Neural cell (in vitro differentiated cells): ENCODE measurements around the gene POFUT1. TPM values are rescaled to one million over a fixed set of nuclear protein-coding genes. Genes with fewer than 3 reads are reported as not detected.

Experiments used
- H2AFZ ChIP-seq: fragments of 200-600, 300-800 bp; sonication (generic), shearing (Covaris generic); 2 replicates; pipeline ENCODE4 v1.6.0; 2014; ENCODE audit warnings: low read depth, mild to moderate bottlenecking, antibody characterized with exemption, low read length, moderate library complexity
- H3F3A ChIP-seq: fragments of 200-600 bp; shearing (Covaris generic); 2 replicates; pipeline ENCODE4 v1.6.1; 2016; ENCODE audit warnings: mild to moderate bottlenecking, moderate library complexity, mixed read lengths, antibody characterized with exemption, low read length; ENCODE audit not compliant: insufficient read depth, poor library complexity, severe bottlenecking
- H3K27ac ChIP-seq: fragments of 200-600, 300-800 bp; sonication (generic), shearing (Covaris generic); 2 replicates; pipeline ENCODE4 v1.5.1; 2014; ENCODE audit warnings: mild to moderate bottlenecking, low read length, moderate library complexity
- H3K27me3 ChIP-seq: fragments of 300-800, 200-600 bp; sonication (generic), shearing (Covaris generic); 2 replicates; pipeline ENCODE4 v1.6.0; 2014; ENCODE audit warnings: mild to moderate bottlenecking, low read depth, low read length, moderate library complexity; ENCODE audit not compliant: insufficient read depth
- H3K36me3 ChIP-seq: fragments of 300-800, 200-600 bp; sonication (generic), shearing (Covaris generic); 2 replicates; pipeline ENCODE4 v1.5.1; 2014; ENCODE audit warnings: mild to moderate bottlenecking, antibody characterized with exemption, low read length, moderate library complexity; ENCODE audit not compliant: insufficient read depth
- H3K4me2 ChIP-seq: fragments of 300-800, 200-600 bp; sonication (generic), shearing (Covaris generic); 2 replicates; pipeline ENCODE4 v1.6.0; 2014; ENCODE audit warnings: mild to moderate bottlenecking, low read length
- H3K4me3 ChIP-seq: fragments of 300-800, 200-600 bp; sonication (generic), shearing (Covaris generic); 2 replicates; pipeline ENCODE4 v1.5.1; 2014; ENCODE audit warnings: mild to moderate bottlenecking, low read length, moderate library complexity
- H3K79me2 ChIP-seq: fragments of 200-600 bp; shearing (Covaris generic); replicated peaks from 2 replicates; pipeline ENCODE4 v1.6.0; 2014; ENCODE audit warnings: mild to moderate bottlenecking, low read length, moderate library complexity; ENCODE audit not compliant: insufficient read depth
- H3K9ac ChIP-seq: fragments of 300-800, 200-600 bp; sonication (generic), shearing (Covaris generic); 2 replicates; pipeline ENCODE4 v1.6.1; 2016; ENCODE audit warnings: mild to moderate bottlenecking, low read length, mixed read lengths
- H3K9me2 ChIP-seq: fragments of 200-600 bp; shearing (Covaris generic); 2 replicates; pipeline ENCODE4 v1.6.1; 2016; ENCODE audit warnings: mild to moderate bottlenecking, low read length, mixed read lengths; ENCODE audit not compliant: insufficient read depth
- H3K9me3 ChIP-seq: fragments of 200-600, 300-800 bp; sonication (generic), shearing (Covaris generic); 2 replicates; pipeline ENCODE4 v1.6.1; 2016; ENCODE audit warnings: mild to moderate bottlenecking, mixed run types, low read length, moderate library complexity, mixed read lengths
- H4K20me1 ChIP-seq: fragments of 200-600 bp; shearing (Covaris generic); 2 replicates; pipeline ENCODE4 v1.6.1; 2016; ENCODE audit warnings: mild to moderate bottlenecking, mixed run types; ENCODE audit not compliant: insufficient read depth
- CTCF ChIP-seq: fragments of 450-650 bp; IDR thresholded peaks from 2 replicates; pipeline ENCODE4 v1.5.1; 2014; ENCODE audit warnings: antibody characterized with exemption, mild to moderate bottlenecking, moderate library complexity; ENCODE audit not compliant: poor library complexity, severe bottlenecking
- EP300 ChIP-seq: fragments of 450-650 bp; conservative IDR thresholded peaks from 2 replicates; pipeline ENCODE4 v1.6.1; 2014; ENCODE audit warnings: antibody characterized with exemption, mild to moderate bottlenecking, moderate library complexity; ENCODE audit not compliant: poor library complexity, severe bottlenecking
- EZH2 ChIP-seq: fragments of 200-600, 300-800 bp; shearing (Covaris generic), sonication (generic); IDR thresholded peaks from 2 replicates; pipeline ENCODE4 v1.6.1; 2014; ENCODE audit warnings: antibody characterized with exemption, low read length, borderline replicate concordance, mild to moderate bottlenecking; ENCODE audit not compliant: insufficient read depth, poor library complexity, severe bottlenecking
- MXI1 ChIP-seq: fragments of 450-650 bp; conservative IDR thresholded peaks from 2 replicates; pipeline ENCODE4 v1.6.1; 2014; ENCODE audit warnings: antibody characterized with exemption, mild to moderate bottlenecking; ENCODE audit not compliant: poor library complexity, severe bottlenecking
- POLR2AphosphoS5 ChIP-seq: IDR thresholded peaks from 2 replicates; pipeline ENCODE4 v1.6.1; 2012
- RAD21 ChIP-seq: fragments of 450-650 bp; conservative IDR thresholded peaks from 2 replicates; pipeline ENCODE4 v1.6.1; 2014; ENCODE audit warnings: antibody characterized with exemption, mild to moderate bottlenecking, moderate library complexity
- REST ChIP-seq: IDR thresholded peaks from 2 replicates; pipeline ENCODE4 v1.6.1; 2012; ENCODE audit warnings: borderline replicate concordance
- SMC3 ChIP-seq: fragments of 450-650 bp; conservative IDR thresholded peaks from 2 replicates; pipeline ENCODE4 v1.6.1; 2014; ENCODE audit warnings: antibody characterized with exemption, mild to moderate bottlenecking, moderate library complexity; ENCODE audit not compliant: poor library complexity
- TAF1 ChIP-seq: IDR thresholded peaks from 2 replicates; pipeline ENCODE4 v1.6.1; 2012; ENCODE audit warnings: low read depth
- polyA plus RNA-seq: library from polyadenylated mRNA; depleted of rRNA; stranded (reverse); fragments of >200 nt; gene quantifications from 2 replicates; pipeline ENCODE4 v1.2.3, GENCODE V29; 2014

The POFUT1 gene
- polyA plus RNA-seq, 1 donor from 2014 or later: 14.0 TPM

GRCh38 chr20:32218156-32218900 lies 10.6 kb downstream of the POFUT1 start:
- Histone ChIP-seq H3F3A (no peaks in the 10 kb centered on the region), H3K4me2 (no peak overlapping the region), H3K27me3 (no peaks in the 10 kb centered on the region), H3K36me3 (peaks cover 13% of the 10 kb centered on the region), H3K79me2 (peaks cover 3% of the 10 kb centered on the region), H3K4me3 (no peak overlapping the region), H2AFZ (no peak overlapping the region), H4K20me1 (no peaks in the 10 kb centered on the region), H3K9me2 (no peaks in the 10 kb centered on the region), H3K9me3 (no peaks in the 10 kb centered on the region), H3K9ac (no peak overlapping the region), H3K27ac (no peak overlapping the region)
- TF ChIP-seq CTCF (no peak), EP300 (no peak), SMC3 (no peak), POLR2AphosphoS5 (no peak), EZH2 (no peak), RAD21 (no peak), TAF1 (no peak), MXI1 (no peak), REST (no peak)

GRCh38 chr20:32224463-32224862 lies 16.8 kb downstream of the POFUT1 start:
- no peak overlapping the region for H3K4me3 ChIP-seq
- H3K27me3 ChIP-seq: no peaks in the 10 kb centered on the region
- no peaks in the 10 kb centered on the region for H3K9me2 ChIP-seq
- H3K79me2 ChIP-seq: no peaks in the 10 kb centered on the region
- no peaks in the 10 kb centered on the region for H4K20me1 ChIP-seq
- no peaks in the 10 kb centered on the region for H3K9me3 ChIP-seq
- no peak overlapping the region for H3K4me2 ChIP-seq
- H2AFZ ChIP-seq: no peak overlapping the region
- H3K9ac ChIP-seq: no peak overlapping the region
- peaks cover 7% of the 10 kb centered on the region for H3K36me3 ChIP-seq
- TF ChIP-seq TAF1 (no peak), POLR2AphosphoS5 (no peak), REST (no peak), CTCF (no peak), RAD21 (no peak), MXI1 (no peak), SMC3 (no peak), EZH2 (no peak), EP300 (no peak)
- no peak overlapping the region for H3K27ac ChIP-seq
- no peaks in the 10 kb centered on the region for H3F3A ChIP-seq
